Adrenal gland (tissue), 12 donors: ENCODE measurements around the gene TBC1D26. TPM values are rescaled to one million over a fixed set of nuclear protein-coding genes. Genes with fewer than 3 reads are reported as not detected.

Source experiments
- DNase-seq, 7 donors: peaks; one replicate each; pipeline ENCODE4 v3.0.0-alpha.2; 2019 to 2020
- H3K27ac ChIP-seq, 5 donors: fragments of 200-600 bp; sonication (generic) in 4 of 5; 1 replicate in 3 of 5; 2 replicates in 2 of 5; pipeline versions ENCODE4 v1.5.1 to v1.8.0; 2016 to 2020; ENCODE audit warnings: mild to moderate bottlenecking in 1 of 5
- H3K27me3 ChIP-seq: fragments of 200-600 bp; 2 replicates; pipeline ENCODE4 v1.8.0; 2021
- H3K36me3 ChIP-seq, 2 donors: fragments of 200-600 bp; replicated peaks in 1 of 2; 1 replicate in 1 of 2; 2 replicates in 1 of 2; pipeline versions ENCODE4 v1.5.1 to v1.8.0; 2018 to 2022
- H3K4me1 ChIP-seq, 2 donors: fragments of 200-600 bp; replicated peaks in 1 of 2; 1 replicate in 1 of 2; 2 replicates in 1 of 2; pipeline versions ENCODE4 v1.5.1 to v1.8.0; 2018 to 2021
- H3K4me3 ChIP-seq, 4 donors: fragments of 200-600 bp; sonication (generic) in 3 of 4; one replicate each; pipeline ENCODE4 v1.5.1; 2016 to 2018
- H3K9me3 ChIP-seq, 3 donors: fragments of 200-600 bp; sonication (generic) in 1 of 3; replicated peaks in 1 of 3; 1 replicate in 2 of 3; 2 replicates in 1 of 3; pipeline versions ENCODE4 v1.5.1 to v1.8.0; 2016 to 2021
- CTCF ChIP-seq, 6 experiments: fragments of 450-650 bp in 4 of 6; fragments of 200-600 bp in 2 of 6; sonication (generic) in 1 of 6; IDR thresholded peaks; 1 replicate in 5 of 6; 2 replicates in 1 of 6; pipeline versions ENCODE4 v1.5.1 to v1.8.0; 2016 to 2021; ENCODE audit warnings: antibody characterized with exemption in 6 of 6, mild to moderate bottlenecking in 2 of 6, moderate library complexity in 1 of 6
- POLR2A ChIP-seq, 2 donors: fragments of 450-650 bp; IDR thresholded peaks; one replicate each; pipeline ENCODE4 v1.6.1; 2017; ENCODE audit warnings: antibody characterized with exemption in 2 of 2, mild to moderate bottlenecking in 2 of 2, moderate library complexity in 1 of 2
- WGBS, 4 donors: extraction: QIAGEN DNeasy Blood & Tissue Kit in 2 of 4; methylation state at CpG; one replicate each; pipeline versions ENCODE4 v1.1.5 to v1.1.7; 2013 to 2017; 5-methylcytosine and 5-hydroxymethylcytosine counted together
- intact Hi-C, 2 donors: fragments of 100-400 bp; cut with DNase I; formaldehyde crosslinking; loops; one replicate each; pipeline versions ENCODE4 v1.14.1 to v1.15.0; 2022 to 2023
- polyA plus RNA-seq, 3 donors: library from polyadenylated mRNA; stranded (reverse); fragments of 200-250 nt in 2 of 3; fragments of 350-450 nt in 1 of 3; fragmentation: Illumina TruSeq in 1 of 3; extraction: RNeasy Lipid Tissue Mini Kit (QIAGEN cat#74804) in 1 of 3; gene quantifications; one replicate each; pipeline ENCODE4 v1.2.3, GENCODE V29; 2013 to 2014
- total RNA-seq, 9 donors: library from RNA; depleted of rRNA in 4 of 9; stranded (reverse); fragments of >200 nt in 4 of 9; fragments of 120-200 nt in 1 of 9; fragmentation: NEBNext Ultra II Directional in 1 of 9; extraction: Animal tissue kit (Norgen Biotek cat#: 25700) in 1 of 9; gene quantifications; one replicate each; pipeline versions ENCODE4 v1.1.0 to v1.2.4, GENCODE V29; 2013 to 2023
- donor health status: healthy with polysubstance abuse.
- donor health status: Bipolar disorder and iron deficiency.
- donor health status: DM: yes; HTN: yes; CAD: no.
- donor health status: DM: no; HTN: no; CAD: no.
- donor health status: DM: no; HTN: no; CAD: no.
- donor health status: DM: yes; HTN: yes; CAD: no.

TBC1D26 gene
- total and polyA plus RNA-seq, 12 donors: 0.44 to 0.54 (median 0.48) TPM; not detected in 9

- WGBS, 4 donors: 61 to 78% (median 70%) methylated on average over 1 of the region's 1 CpG
- Histone ChIP-seq H3K27me3 (no peaks in the 10 kb centered on the region), H3K4me3 (no peak overlapping the region), H3K4me1 (no peaks in the 10 kb centered on the region), H3K9me3 (no peaks in the 10 kb centered on the region), H3K36me3 (no peaks in the 10 kb centered on the region), H3K27ac (no peak overlapping the region)
- DNase-seq: no peak
- TF ChIP-seq CTCF (IDR thresholded peaks at IDR 0.05): no peak
- TF ChIP-seq POLR2A (IDR thresholded peaks at IDR 0.05): no peak
- intact Hi-C loops: no loop called here
These were observed 45.2 kb downstream of the TBC1D26 start for GRCh38 chr17:15777297-15777696.

- TF ChIP-seq CTCF (IDR thresholded peaks at IDR 0.05): no peak
- TF ChIP-seq POLR2A (IDR thresholded peaks at IDR 0.05): no peak
- Histone ChIP-seq H3K27ac (no peak overlapping the region), H3K36me3 (no peaks in the 10 kb centered on the region), H3K4me1 (no peaks in the 10 kb centered on the region), H3K4me3 (no peak overlapping the region), H3K27me3 (no peaks in the 10 kb centered on the region), H3K9me3 (no peaks in the 10 kb centered on the region)
- 85 to 94% (median 89%) methylated on average over 4 of the region's 4 CpGs for WGBS, 4 donors
- intact Hi-C loops: no loop called here
- no peak for DNase-seq
These were observed 45.6 kb downstream of the TBC1D26 start for GRCh38 chr17:15777717-15778116.

- intact Hi-C loops: no loop called here
- Histone ChIP-seq H3K27ac (no peak overlapping the region), H3K4me1 (no peaks in the 10 kb centered on the region), H3K4me3 (no peak overlapping the region), H3K9me3 (no peaks in the 10 kb centered on the region), H3K27me3 (no peaks in the 10 kb centered on the region), H3K36me3 (no peaks in the 10 kb centered on the region)
- no peak for DNase-seq
- WGBS, 4 donors: 87 to 100% (median 92%) methylated on average over 1 of the region's 1 CpG
- TF ChIP-seq CTCF (IDR thresholded peaks at IDR 0.05): no peak
- no peak for TF ChIP-seq POLR2A (IDR thresholded peaks at IDR 0.05)
These were observed 47.0 kb downstream of the TBC1D26 start for GRCh38 chr17:15779119-15779518.

GRCh38 chr17:15780188-15780587 is 48.1 kb downstream of the TBC1D26 start:
- intact Hi-C loops: no loop called here
- DNase-seq: no peak
- H3K4me1 ChIP-seq: no peaks in the 10 kb centered on the region

More at GRCh38 chr17:15780188-15780587, 48.1 kb downstream of the TBC1D26 start:
- Histone ChIP-seq H3K27me3 (no peaks in the 10 kb centered on the region), H3K4me3 (no peak overlapping the region), H3K9me3 (no peaks in the 10 kb centered on the region), H3K27ac (no peak overlapping the region), H3K36me3 (no peaks in the 10 kb centered on the region)
- TF ChIP-seq CTCF (IDR thresholded peaks at IDR 0.05) (no peak), POLR2A (IDR thresholded peaks at IDR 0.05) (no peak)
